B cell (primary cell): ENCODE data around the gene TTLL11. TPM values are rescaled to one million over a fixed set of nuclear protein-coding genes. Genes with fewer than 3 reads are reported as not detected.

Experiments
- ATAC-seq: fragments of 200-7000 bp; cut with Tn5 transposase; one replicate; pipeline ENCODE4 v1.10.0; 2021; ENCODE audit warnings: low read depth, mild to moderate bottlenecking, moderate number of reproducible peaks, moderate library complexity
- CTCF ChIA-PET: fragments of 350-600 bp; sonication (Branson Sonifier 250); formaldehyde crosslinking; loops from one replicate; lab custom pipeline; 2021; ENCODE audit warnings: antibody characterized with exemption, inconsistent platforms; lab: Charles Lee
- POLR2A ChIA-PET: fragments of 350-600 bp; sonication (Branson Sonifier 250); formaldehyde crosslinking; loops from one replicate; lab custom pipeline; 2021; ENCODE audit warnings: antibody characterized with exemption; lab: Charles Lee
- DNase-seq: peaks from one replicate; pipeline ENCODE4 v3.0.0; 2013
- H2AFZ ChIP-seq: 2 replicates; pipeline ENCODE4 v1.6.1; 2012; ENCODE audit warnings: mild to moderate bottlenecking, low read depth, low read length; ENCODE audit not compliant: insufficient read depth, poor library complexity, severe bottlenecking
- H3K27ac ChIP-seq, 2 donors: 1 replicate in 1 of 2; 2 replicates in 1 of 2; pipeline ENCODE4 v1.5.1; 2012 to 2013; ENCODE audit warnings: low read length in 2 of 2, mild to moderate bottlenecking in 2 of 2, moderate library complexity in 1 of 2
- H3K27me3 ChIP-seq, 4 experiments: fragments of 200-600 bp in 1 of 4; sonication (generic) in 1 of 4; replicated peaks in 1 of 4; 1 replicate in 2 of 4; 2 replicates in 2 of 4; pipeline versions ENCODE4 v1.6.1 to v1.7.0; 2013 to 2016; ENCODE audit warnings: low read length in 3 of 4, mild to moderate bottlenecking in 2 of 4, mixed read lengths in 1 of 4, moderate library complexity in 1 of 4; ENCODE audit not compliant: insufficient read depth in 4 of 4, control insufficient read depth in 3 of 4; ENCODE audit errors: control extremely low read depth in 1 of 4
- H3K36me3 ChIP-seq, 2 experiments: replicated peaks in 1 of 2; 1 replicate in 1 of 2; 2 replicates in 1 of 2; pipeline versions ENCODE4 v1.6.1 to v1.7.1; 2013; ENCODE audit warnings: low read length in 1 of 2; ENCODE audit not compliant: insufficient read depth in 2 of 2, control insufficient read depth in 1 of 2; ENCODE audit errors: control extremely low read depth in 1 of 2, extremely low read depth in 1 of 2
- H3K4me1 ChIP-seq, 2 donors: fragments of 200-600 bp in 1 of 2; sonication (generic) in 1 of 2; 1 replicate in 1 of 2; 2 replicates in 1 of 2; pipeline versions ENCODE4 v1.5.1 to v1.6.1; 2013 to 2017; ENCODE audit warnings: low read length in 2 of 2; ENCODE audit not compliant: control insufficient read depth in 2 of 2, insufficient read depth in 2 of 2
- H3K4me2 ChIP-seq: replicated peaks from 2 replicates; pipeline ENCODE3; 2012; ENCODE audit warnings: mild to moderate bottlenecking, low read depth, low read length; ENCODE audit not compliant: poor library complexity, severe bottlenecking
- H3K4me3 ChIP-seq, 5 experiments: fragments of 200-600 bp in 1 of 5; sonication (generic) in 1 of 5; 1 replicate in 3 of 5; 2 replicates in 2 of 5; pipeline versions ENCODE4 v1.5.1 to v1.7.0; 2011 to 2016; ENCODE audit warnings: low read length in 4 of 5, mild to moderate bottlenecking in 4 of 5, low read depth in 2 of 5, control low read depth in 1 of 5, moderate library complexity in 1 of 5; ENCODE audit not compliant: insufficient read depth in 1 of 5; ENCODE audit errors: control extremely low read depth in 1 of 5, extremely low read depth in 1 of 5
- H3K79me2 ChIP-seq: fragments of 200-600 bp; sonication (generic); one replicate; pipeline ENCODE4 v1.6.0; 2016; ENCODE audit warnings: low read length; ENCODE audit not compliant: control insufficient read depth, insufficient read depth
- H3K9ac ChIP-seq: fragments of 200-600 bp; sonication (generic); 2 replicates; pipeline ENCODE4 v1.6.1; 2017; ENCODE audit warnings: mild to moderate bottlenecking, low read length, moderate library complexity
- H3K9me3 ChIP-seq, 3 donors: one replicate each; pipeline versions ENCODE4 v1.6.1 to v1.7.1; 2013; ENCODE audit warnings: low read length in 2 of 3; ENCODE audit not compliant: control insufficient read depth in 2 of 3, insufficient read depth in 1 of 3; ENCODE audit errors: control extremely low read depth in 1 of 3
- H4K20me1 ChIP-seq: 2 replicates; pipeline ENCODE4 v1.6.0; 2012; ENCODE audit warnings: mild to moderate bottlenecking, low read length; ENCODE audit not compliant: insufficient read depth, control insufficient read depth, poor library complexity, severe bottlenecking
- H3K27ac Mint-ChIP-seq: one replicate; pipeline ENCODE4 v1.8.0; 2021; ENCODE audit warnings: mixed read lengths
- H3K27me3 Mint-ChIP-seq: one replicate; pipeline ENCODE4 v1.8.0; 2021; ENCODE audit warnings: mixed read lengths
- H3K4me1 Mint-ChIP-seq: one replicate; pipeline ENCODE4 v1.8.0; 2021; ENCODE audit warnings: mixed read lengths
- H3K4me3 Mint-ChIP-seq: one replicate; pipeline ENCODE4 v1.8.0; 2021; ENCODE audit warnings: mixed read lengths
- H3K9me3 Mint-ChIP-seq: one replicate; pipeline ENCODE4 v1.8.0; 2022; ENCODE audit warnings: mixed read lengths; ENCODE audit not compliant: insufficient read depth
- CTCF ChIP-seq: fragments of 200-600 bp; IDR thresholded peaks from one replicate; pipeline ENCODE4 v1.8.0; 2022; ENCODE audit warnings: antibody characterized with exemption, mild to moderate bottlenecking
- EZH2 ChIP-seq: IDR thresholded peaks from 2 replicates; pipeline ENCODE4 v1.6.1; 2012; ENCODE audit warnings: borderline replicate concordance, low read depth, mild to moderate bottlenecking, moderate library complexity, low read length; ENCODE audit not compliant: insufficient read depth, poor library complexity, severe bottlenecking
- WGBS: methylation state at CpG from one replicate; pipeline ENCODE4 v1.1.5; 2013; ENCODE audit warnings: missing lambda C conversion rate; ENCODE audit not compliant: insufficient coverage; 5-methylcytosine and 5-hydroxymethylcytosine counted together
- intact Hi-C: fragments of 100-400 bp; cut with micrococcal nuclease; formaldehyde crosslinking; loops from one replicate; pipeline ENCODE4 v1.10.0; 2022
- polyA plus RNA-seq: library from polyadenylated mRNA; depleted of rRNA; stranded (reverse); fragments of >200 nt; gene quantifications from 2 replicates; pipeline ENCODE4 v1.2.3, GENCODE V29; 2012
- total RNA-seq, 2 donors: library from RNA; stranded (reverse); fragments of 120-200 nt in 1 of 2; gene quantifications; 1 replicate in 1 of 2; 2 replicates in 1 of 2; pipeline versions ENCODE4 v1.2.3 to v1.2.4, GENCODE V29; 2013 to 2022

Gene TTLL11
- total and polyA plus RNA-seq, 2 donors (not counting 1 experiment from before 2014, with no cell fraction given), result 3.6 to 3.8 TPM

DNA sequence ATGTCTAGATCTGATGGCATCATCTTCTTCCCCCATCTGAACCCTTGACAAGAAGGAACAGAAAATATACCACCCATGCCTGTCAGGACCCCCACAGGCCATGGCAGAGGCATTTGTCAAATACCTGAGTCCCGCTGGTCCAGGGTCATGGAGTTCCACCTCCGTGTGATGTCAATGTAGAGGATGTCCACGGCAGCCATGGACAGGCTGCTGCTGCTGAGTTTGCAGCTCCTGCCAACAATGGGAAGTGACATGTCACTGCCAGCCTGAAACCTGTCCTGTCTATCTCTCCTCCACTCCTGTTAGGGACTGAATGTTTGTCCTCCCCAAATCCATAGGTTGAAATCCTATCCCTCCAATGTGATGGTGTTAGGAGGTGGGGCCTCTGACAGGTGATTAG, 232.9 kb downstream of the TTLL11 start:
- Histone ChIP-seq H3K9ac (no peak overlapping the region), H3K36me3 (no peaks in the 10 kb centered on the region), H3K27me3 (no peaks in the 10 kb centered on the region), H3K9me3 (no peaks in the 10 kb centered on the region), H3K27ac (no peak overlapping the region), H3K79me2 (no peaks in the 10 kb centered on the region), H3K4me3 (no peak overlapping the region), H3K4me2 (no peak overlapping the region), H3K4me1 (peaks cover 0 to 12% of the 10 kb centered on the region in 2 donors), H2AFZ (no peak overlapping the region), H4K20me1 (no peaks in the 10 kb centered on the region)
- Mint-ChIP-seq H3K27me3 (no peaks in the 10 kb centered on the region), H3K27ac (peak overlapping the region; percentile 12), H3K4me1 (peaks cover 13% of the 10 kb centered on the region), H3K4me3 (no peak overlapping the region), H3K9me3 (no peaks in the 10 kb centered on the region)
- ATAC-seq, result no peak
- POLR2A ChIA-PET, result no interaction called here
- CTCF ChIA-PET, result interaction anchor here (1.3 to 1.8 kb wide), 2 partner anchors 11 to 63 kb away, joined by 3 to 5 read pairs; no protein-coding TSS in a partner anchor
- TF ChIP-seq CTCF (no peak), EZH2 (no peak)
- 100% methylated on average over 3 of the region's 3 CpGs for WGBS
- no peak for DNase-seq
- intact Hi-C loops, result no loop called here

- Histone ChIP-seq H3K4me1 (peaks cover 0 to 12% of the 10 kb centered on the region in 2 donors), H3K4me2 (no peak overlapping the region), H3K9ac (no peak overlapping the region), H4K20me1 (no peaks in the 10 kb centered on the region), H3K4me3 (no peak overlapping the region), H3K9me3 (no peaks in the 10 kb centered on the region), H3K27me3 (no peaks in the 10 kb centered on the region), H3K79me2 (no peaks in the 10 kb centered on the region), H3K36me3 (no peaks in the 10 kb centered on the region), H3K27ac (no peak overlapping the region), H2AFZ (no peak overlapping the region)
- Mint-ChIP-seq H3K27ac (no peak overlapping the region), H3K27me3 (no peaks in the 10 kb centered on the region), H3K4me3 (peak overlapping the region; percentile 24), H3K9me3 (no peaks in the 10 kb centered on the region), H3K4me1 (peaks cover 13% of the 10 kb centered on the region)
- ATAC-seq (no peak), DNase-seq (no peak)
- POLR2A ChIA-PET, result no interaction called here
- 88% methylated on average over 4 of the region's 6 CpGs for WGBS
- intact Hi-C loops, result loop anchor here (1.0 kb wide), 1 partner anchor 134 kb away; no protein-coding TSS in a partner anchor
- no peak for TF ChIP-seq CTCF
- no peak for TF ChIP-seq EZH2
- CTCF ChIA-PET, result interaction anchor here (0.6 to 1.8 kb wide), 6 partner anchors 11 to 1321 kb away, joined by 3 to 5 read pairs (median 3); no protein-coding TSS in a partner anchor
Measured at GRCh38 chr9:121859646-121860045, 233.5 kb downstream of the TTLL11 start.
